ENCODE results near the gene ITGAL.

DNA sequence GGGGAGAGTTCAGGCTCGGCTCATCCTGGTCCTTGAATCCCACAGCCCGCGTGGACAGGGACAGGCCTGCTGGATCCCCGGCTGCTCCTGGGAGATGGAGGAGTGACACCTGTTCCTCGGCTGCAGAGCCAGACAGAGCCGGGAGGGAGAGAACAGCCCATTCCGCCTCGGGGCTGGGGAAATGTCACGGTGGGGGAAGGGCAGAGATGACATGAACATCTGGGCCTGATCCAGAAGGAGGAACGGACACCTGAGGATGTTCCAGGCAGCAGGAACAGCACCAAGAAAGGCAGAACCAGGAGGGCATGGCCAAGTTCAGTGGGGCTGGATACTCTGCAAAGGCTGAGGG lies 83.6 kb downstream of the ITGAL start:
- TF ChIP-seq, protein P1, sequence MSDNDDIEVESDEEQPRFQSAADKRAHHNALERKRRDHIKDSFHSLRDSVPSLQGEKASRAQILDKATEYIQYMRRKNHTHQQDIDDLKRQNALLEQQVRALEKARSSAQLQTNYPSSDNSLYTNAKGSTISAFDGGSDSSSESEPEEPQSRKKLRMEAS (IDR thresholded peaks at IDR 0.05; ENCODE audit: insufficient read depth, insufficient read length), result no peak
- TF ChIP-seq, protein P2, sequence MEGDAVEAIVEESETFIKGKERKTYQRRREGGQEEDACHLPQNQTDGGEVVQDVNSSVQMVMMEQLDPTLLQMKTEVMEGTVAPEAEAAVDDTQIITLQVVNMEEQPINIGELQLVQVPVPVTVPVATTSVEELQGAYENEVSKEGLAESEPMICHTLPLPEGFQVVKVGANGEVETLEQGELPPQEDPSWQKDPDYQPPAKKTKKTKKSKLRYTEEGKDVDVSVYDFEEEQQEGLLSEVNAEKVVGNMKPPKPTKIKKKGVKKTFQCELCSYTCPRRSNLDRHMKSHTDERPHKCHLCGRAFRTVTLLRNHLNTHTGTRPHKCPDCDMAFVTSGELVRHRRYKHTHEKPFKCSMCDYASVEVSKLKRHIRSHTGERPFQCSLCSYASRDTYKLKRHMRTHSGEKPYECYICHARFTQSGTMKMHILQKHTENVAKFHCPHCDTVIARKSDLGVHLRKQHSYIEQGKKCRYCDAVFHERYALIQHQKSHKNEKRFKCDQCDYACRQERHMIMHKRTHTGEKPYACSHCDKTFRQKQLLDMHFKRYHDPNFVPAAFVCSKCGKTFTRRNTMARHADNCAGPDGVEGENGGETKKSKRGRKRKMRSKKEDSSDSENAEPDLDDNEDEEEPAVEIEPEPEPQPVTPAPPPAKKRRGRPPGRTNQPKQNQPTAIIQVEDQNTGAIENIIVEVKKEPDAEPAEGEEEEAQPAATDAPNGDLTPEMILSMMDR (IDR thresholded peaks at IDR 0.05; ENCODE audit: extremely low read depth in 1 of 2, insufficient read depth in 1 of 2, low read depth in 1 of 2, low read length in 2 of 2), result no peak
- no peak for TF ChIP-seq POLR2AphosphoS5 (IDR thresholded peaks at IDR 0.05; ENCODE audit: insufficient read depth, low read depth, low read length)
- no peak for TF ChIP-seq POLR2A (IDR thresholded peaks at IDR 0.05; ENCODE audit: low read depth, low read length)
- no peak for TF ChIP-seq MYC (IDR thresholded peaks at IDR 0.05; ENCODE audit: low read depth, low read length)
- TF ChIP-seq FOS (IDR thresholded peaks at IDR 0.05; ENCODE audit: borderline replicate concordance, insufficient read depth, low read length), result no peak

Data from endothelial cell of umbilical vein (primary cell).